ENCODE data around the gene DDOST. TPM values are rescaled to one million over a fixed set of nuclear protein-coding genes. Genes with fewer than 3 reads are reported as not detected.
A peak's percentile ranks its signal among the peaks of the same experiment; 100 is the strongest.

The DDOST gene
- polyA plus RNA-seq, 1 donor (not counting 4 experiments of a cell fraction or from before 2014, with no cell fraction given), result 263 TPM

GRCh38 chr1:20662110-20662475 lies 924 bp upstream of the DDOST start:
- H3K9me3 ChIP-seq (ENCODE audit: control insufficient read depth, low read depth, low read length), result no peaks in the 10 kb centered on the region
- peak; percentile 73 for FAIRE-seq
- H3K4me1 ChIP-seq (ENCODE audit: control insufficient read depth, extremely low read depth, insufficient read depth, low read length), result peaks cover 16% of the 10 kb centered on the region
- H3K4me3 ChIP-seq (ENCODE audit: control insufficient read depth in 2 of 3, extremely low read depth in 1 of 3, insufficient read depth in 2 of 3, low read depth in 1 of 3, low read length in 3 of 3), result peak overlapping the region; percentile 96 to 99 (median 98)
- dilution Hi-C loops (cut with MboI; ENCODE audit: extremely low pct_ligation_motif_present, low sequenced_read_pairs), result no loop called here
- no peaks in the 10 kb centered on the region for H3K27me3 ChIP-seq (ENCODE audit: control insufficient read depth, extremely low read depth, insufficient read depth, low read length)
- peak overlapping the region; percentile 82 for H3K27ac ChIP-seq (ENCODE audit: control insufficient read depth, insufficient read depth, low read length)
- peaks cover 12 to 19% of the 10 kb centered on the region in 2 experiments for H3K36me3 ChIP-seq (ENCODE audit: control insufficient read depth in 2 of 2, extremely low read depth in 1 of 2, insufficient read depth in 2 of 2, low read length in 2 of 2)
- peak overlapping the region; percentile 87 for H3K4me2 ChIP-seq (ENCODE audit: control insufficient read depth, extremely low read depth, insufficient read depth, low read depth, low read length)
- peaks cover 2% of the 10 kb centered on the region for H4K20me1 ChIP-seq (ENCODE audit: control insufficient read depth, extremely low read depth, insufficient read depth, low read length)
- peak overlapping the region; percentile 5 for H2AFZ ChIP-seq (ENCODE audit: control insufficient read depth, low read length)
- no peak for TF ChIP-seq EZH2 (IDR thresholded peaks at IDR 0.05; ENCODE audit: low read length)
- no peak for TF ChIP-seq CTCF (optimal IDR thresholded peaks at IDR 0.05 in 1 of 3, IDR thresholded peaks at IDR 0.05 in 1 of 3, conservative IDR thresholded peaks at IDR 0.05 in 1 of 3; ENCODE audit: extremely low read depth in 1 of 3, insufficient read depth in 2 of 3, low read length in 3 of 3)
- no peaks in the 10 kb centered on the region for H3K9me1 ChIP-seq (ENCODE audit: control insufficient read depth, extremely low read depth, insufficient read depth, low read length)
- peak overlapping the region; percentile 92 for H3K9ac ChIP-seq (ENCODE audit: control insufficient read depth, extremely low read depth, insufficient read depth, low read length)
- H3K79me2 ChIP-seq (ENCODE audit: control insufficient read depth, insufficient read depth, low read length), result peaks cover 42% of the 10 kb centered on the region
- DNase-seq (ENCODE audit: low read depth, low spot score), result no peak

- peak; percentile 32 for FAIRE-seq
- Histone ChIP-seq H3K27ac (ENCODE audit: control insufficient read depth, insufficient read depth, low read length) (peak overlapping the region; percentile 82), H3K4me3 (ENCODE audit: control insufficient read depth in 2 of 3, extremely low read depth in 1 of 3, insufficient read depth in 2 of 3, low read depth in 1 of 3, low read length in 3 of 3) (peak overlapping the region; percentile 96 to 99 (median 98)), H3K27me3 (ENCODE audit: control insufficient read depth, extremely low read depth, insufficient read depth, low read length) (no peaks in the 10 kb centered on the region), H3K9me1 (ENCODE audit: control insufficient read depth, extremely low read depth, insufficient read depth, low read length) (no peaks in the 10 kb centered on the region), H3K9me3 (ENCODE audit: control insufficient read depth, low read depth, low read length) (no peaks in the 10 kb centered on the region), H3K4me1 (ENCODE audit: control insufficient read depth, extremely low read depth, insufficient read depth, low read length) (peaks cover 16% of the 10 kb centered on the region), H3K9ac (ENCODE audit: control insufficient read depth, extremely low read depth, insufficient read depth, low read length) (peak overlapping the region; percentile 92), H2AFZ (ENCODE audit: control insufficient read depth, low read length) (peak overlapping the region; percentile 77), H4K20me1 (ENCODE audit: control insufficient read depth, extremely low read depth, insufficient read depth, low read length) (peaks cover 2% of the 10 kb centered on the region), H3K4me2 (ENCODE audit: control insufficient read depth, extremely low read depth, insufficient read depth, low read depth, low read length) (peak overlapping the region; percentile 96), H3K79me2 (ENCODE audit: control insufficient read depth, insufficient read depth, low read length) (peaks cover 54% of the 10 kb centered on the region), H3K36me3 (ENCODE audit: control insufficient read depth in 2 of 2, extremely low read depth in 1 of 2, insufficient read depth in 2 of 2, low read length in 2 of 2) (peaks cover 19 to 32% of the 10 kb centered on the region in 2 experiments)
- no peak for DNase-seq (ENCODE audit: low read depth, low spot score)
- TF ChIP-seq EZH2 (IDR thresholded peaks at IDR 0.05; ENCODE audit: low read length) (no peak), CTCF (optimal IDR thresholded peaks at IDR 0.05 in 1 of 3, IDR thresholded peaks at IDR 0.05 in 1 of 3, conservative IDR thresholded peaks at IDR 0.05 in 1 of 3; ENCODE audit: extremely low read depth in 1 of 3, insufficient read depth in 2 of 3, low read length in 3 of 3) (no peak)
- dilution Hi-C loops (cut with MboI; ENCODE audit: extremely low pct_ligation_motif_present, low sequenced_read_pairs), result no loop called here
Observed at GRCh38 chr1:20660847-20661206, 342 bp downstream of the DDOST start.

All from keratinocyte (primary cell).